ENCODE measurements around the gene PCGF1.

The PCGF1 gene

GRCh38 chr2:74537140-74537539, 29.6 kb upstream of the PCGF1 start:
- DNase-seq (ENCODE audit: low read depth, low spot score), result no peak

- DNase-seq (ENCODE audit: low read depth, low spot score), result no peak
Observed at GRCh38 chr2:74536166-74536950, 28.9 kb upstream of the PCGF1 start.

- no peak for DNase-seq (ENCODE audit: low read depth, low spot score)
Observed at GRCh38 chr2:74535440-74535965, 28.0 kb upstream of the PCGF1 start.

- no peak for DNase-seq (ENCODE audit: low read depth, low spot score)
Observed at GRCh38 chr2:74534411-74534810, 26.9 kb upstream of the PCGF1 start.

- DNase-seq (ENCODE audit: low read depth, low spot score), result no peak
Observed at GRCh38 chr2:74533464-74533863, 26.0 kb upstream of the PCGF1 start.

GRCh38 chr2:74532222-74532621, 24.7 kb upstream of the PCGF1 start:
- no peak for DNase-seq (ENCODE audit: low read depth, low spot score)

- no peak for DNase-seq (ENCODE audit: low read depth, low spot score)
Observed at GRCh38 chr2:74531666-74532065, 24.2 kb upstream of the PCGF1 start.

GRCh38 chr2:74530239-74531187, 23.0 kb upstream of the PCGF1 start:
- DNase-seq (ENCODE audit: low read depth, low spot score), result no peak

- DNase-seq (ENCODE audit: low read depth, low spot score), result peak; percentile 96
Observed at GRCh38 chr2:74529357-74530238, 22.1 kb upstream of the PCGF1 start, which contains the start of the genes AUP1 and HTRA2. AUP1 (minus strand) TSS chr2:74529706; CDS start chr2:74529629, 77 bp downstream. HTRA2 (plus strand) TSS chr2:74529933; CDS start chr2:74530007, 74 bp downstream.

- DNase-seq (ENCODE audit: low read depth, low spot score), result no peak
Observed at GRCh38 chr2:74528600-74529356, 21.3 kb upstream of the PCGF1 start.

- DNase-seq (ENCODE audit: low read depth, low spot score), result no peak
Observed at GRCh38 chr2:74527741-74528140, 20.2 kb upstream of the PCGF1 start.

GRCh38 chr2:74526649-74527230, 19.2 kb upstream of the PCGF1 start:
- no peak for DNase-seq (ENCODE audit: low read depth, low spot score)

GRCh38 chr2:74525717-74526648, 18.5 kb upstream of the PCGF1 start, which contains the start of gene DQX1:
DQX1 (minus strand) TSS chr2:74526231; CDS start chr2:74525729, 502 bp downstream.
- no peak for DNase-seq (ENCODE audit: low read depth, low spot score)

- DNase-seq (ENCODE audit: low read depth, low spot score), result no peak
Observed at GRCh38 chr2:74524955-74525716, 17.6 kb upstream of the PCGF1 start.

GRCh38 chr2:74524005-74524404, 16.5 kb upstream of the PCGF1 start:
- DNase-seq (ENCODE audit: low read depth, low spot score), result no peak

GRCh38 chr2:74522516-74522915, 15.0 kb upstream of the PCGF1 start:
- no peak for DNase-seq (ENCODE audit: low read depth, low spot score)

GRCh38 chr2:74516650-74517049, 9.2 kb upstream of the PCGF1 start:
- no peak for DNase-seq (ENCODE audit: low read depth, low spot score)
